H1 (cell line): ENCODE results near the gene LRRC25.

Experiments
- POLR2A ChIP-seq, 2 experiments: IDR thresholded peaks; 1 replicate in 1 of 2; 2 replicates in 1 of 2; pipeline ENCODE4 v1.6.1; 2011; ENCODE audit warnings: low read depth in 2 of 2, low read length in 2 of 2, mild to moderate bottlenecking in 2 of 2; ENCODE audit errors: control extremely low read depth in 1 of 2
- SAP30 ChIP-seq: fragments of 300-600 bp; sonication (generic); IDR thresholded peaks from 2 replicates; pipeline ENCODE4 v1.7.1; 2012; ENCODE audit warnings: low read length, moderate library complexity, mild to moderate bottlenecking, inconsistent platforms; ENCODE audit not compliant: insufficient read depth, insufficient replicate concordance
- SIRT6 ChIP-seq: IDR thresholded peaks from one replicate; pipeline ENCODE4 v1.7.1; 2012; ENCODE audit warnings: low read length, inconsistent platforms
- TCF12 ChIP-seq: IDR thresholded peaks from 2 replicates; pipeline ENCODE4 v1.6.1; 2011; ENCODE audit warnings: low read depth, mild to moderate bottlenecking, low read length
- ZNF274 ChIP-seq: IDR thresholded peaks from 2 replicates; pipeline ENCODE4 v1.7.0; 2012; ENCODE audit warnings: low read length, borderline replicate concordance; ENCODE audit errors: extremely low read depth
- TF ChIP-seq, protein P1 (sequence below), 3 experiments: IDR thresholded peaks; 1 replicate in 2 of 3; 2 replicates in 1 of 3; pipeline versions ENCODE4 v1.5.1 to v1.6.1; 2011; ENCODE audit warnings: low read length in 3 of 3, mild to moderate bottlenecking in 3 of 3, inconsistent platforms in 2 of 3, low read depth in 1 of 3, moderate library complexity in 1 of 3; ENCODE audit not compliant: insufficient read depth in 1 of 3; ENCODE audit errors: control extremely low read depth in 1 of 3

DNA sequence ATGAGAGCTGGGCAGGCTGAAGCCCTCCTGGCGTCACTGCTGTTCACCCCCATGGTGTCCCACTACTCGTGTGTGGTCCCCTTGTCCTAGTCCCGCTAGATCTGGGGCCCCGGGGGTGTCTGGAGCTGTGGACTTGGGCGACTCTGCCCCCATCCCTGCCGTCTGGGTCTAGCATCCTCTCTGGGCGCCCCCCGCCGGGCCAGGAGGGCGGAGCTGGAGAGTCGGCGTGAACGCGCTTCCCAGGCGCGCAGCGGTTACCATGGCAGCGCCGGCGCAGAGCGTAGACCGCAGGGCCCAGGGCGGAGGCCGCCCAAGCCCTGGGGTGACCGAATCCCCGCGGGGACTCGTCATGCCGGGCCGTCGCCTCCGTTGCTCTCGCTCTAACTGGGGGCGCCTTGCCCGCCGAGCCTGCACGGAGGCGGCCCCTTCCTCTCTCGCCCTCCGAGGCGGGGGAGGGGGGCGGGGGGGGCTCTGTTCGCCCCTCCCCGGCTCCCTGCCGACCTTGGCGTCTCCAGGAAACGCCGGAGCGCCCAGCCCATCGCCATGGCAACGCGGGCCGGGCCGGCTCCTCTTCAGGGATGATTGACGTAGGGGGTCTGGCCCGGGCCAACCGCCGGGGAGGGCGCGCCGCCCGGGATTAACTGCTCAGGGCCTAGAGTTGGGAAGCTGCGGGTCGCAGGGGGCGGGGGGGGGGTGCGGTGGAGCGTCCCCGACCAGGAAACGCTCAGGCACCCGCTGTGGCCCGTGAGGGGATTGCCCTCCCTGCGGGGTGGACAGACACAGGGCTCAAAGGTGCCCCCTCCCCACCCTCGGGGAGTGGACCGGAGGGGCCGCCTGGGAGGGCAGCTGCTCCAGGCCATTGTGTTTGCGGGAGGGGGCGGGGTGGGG, 31.6 kb upstream of the LRRC25 start:
- TF ChIP-seq TCF12 (no peak), SAP30 (no peak), POLR2A (IDR thresholded peaks at IDR 0.05; ENCODE audit: control extremely low read depth in 1 of 2, low read depth in 2 of 2, low read length in 2 of 2) (no peak), ZNF274 (no peak), SIRT6 (no peak)
- TF ChIP-seq, protein P1, sequence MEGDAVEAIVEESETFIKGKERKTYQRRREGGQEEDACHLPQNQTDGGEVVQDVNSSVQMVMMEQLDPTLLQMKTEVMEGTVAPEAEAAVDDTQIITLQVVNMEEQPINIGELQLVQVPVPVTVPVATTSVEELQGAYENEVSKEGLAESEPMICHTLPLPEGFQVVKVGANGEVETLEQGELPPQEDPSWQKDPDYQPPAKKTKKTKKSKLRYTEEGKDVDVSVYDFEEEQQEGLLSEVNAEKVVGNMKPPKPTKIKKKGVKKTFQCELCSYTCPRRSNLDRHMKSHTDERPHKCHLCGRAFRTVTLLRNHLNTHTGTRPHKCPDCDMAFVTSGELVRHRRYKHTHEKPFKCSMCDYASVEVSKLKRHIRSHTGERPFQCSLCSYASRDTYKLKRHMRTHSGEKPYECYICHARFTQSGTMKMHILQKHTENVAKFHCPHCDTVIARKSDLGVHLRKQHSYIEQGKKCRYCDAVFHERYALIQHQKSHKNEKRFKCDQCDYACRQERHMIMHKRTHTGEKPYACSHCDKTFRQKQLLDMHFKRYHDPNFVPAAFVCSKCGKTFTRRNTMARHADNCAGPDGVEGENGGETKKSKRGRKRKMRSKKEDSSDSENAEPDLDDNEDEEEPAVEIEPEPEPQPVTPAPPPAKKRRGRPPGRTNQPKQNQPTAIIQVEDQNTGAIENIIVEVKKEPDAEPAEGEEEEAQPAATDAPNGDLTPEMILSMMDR (IDR thresholded peaks at IDR 0.05; ENCODE audit: control extremely low read depth in 1 of 3, insufficient read depth in 1 of 3, low read depth in 1 of 3, low read length in 3 of 3) = no peak
